GM18951 (cell line): Measurements from ENCODE around the gene LRRC74B.

Source experiments
- POLR2A ChIP-seq: IDR thresholded peaks from 4 replicates; pipeline ENCODE4 v1.6.1; 2011; ENCODE audit warnings: mild to moderate bottlenecking; ENCODE audit not compliant: insufficient read length, insufficient read depth; ENCODE audit errors: extremely low read depth
- in situ Hi-C: fragments of 300-500 bp; cut with MboI; formaldehyde crosslinking; loops from one replicate; pipeline ENCODE4 v1.12.0; 2022; ENCODE audit warnings: low sequenced_read_pairs, mixed read lengths, inconsistent platforms; ENCODE audit not compliant: unreplicated experiment

The LRRC74B gene, protein sequence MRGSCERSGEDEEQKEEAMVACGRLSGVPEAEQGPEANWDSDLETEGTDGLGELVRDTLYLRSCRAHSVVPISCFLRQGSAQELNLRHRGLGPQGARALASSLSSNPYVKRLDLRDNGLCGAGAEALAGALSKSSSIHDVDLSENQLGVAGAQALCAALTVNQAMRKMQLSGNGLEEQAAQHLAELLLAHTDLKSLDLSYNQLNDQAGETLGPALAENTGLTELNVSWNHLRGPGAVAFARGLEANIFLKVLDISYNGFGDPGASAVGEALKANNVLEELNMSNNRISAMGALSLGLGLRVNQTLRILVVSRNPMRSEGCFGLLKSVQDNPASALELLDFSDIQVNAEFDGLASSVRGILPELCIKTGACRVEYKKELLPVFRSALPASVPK

DNA sequence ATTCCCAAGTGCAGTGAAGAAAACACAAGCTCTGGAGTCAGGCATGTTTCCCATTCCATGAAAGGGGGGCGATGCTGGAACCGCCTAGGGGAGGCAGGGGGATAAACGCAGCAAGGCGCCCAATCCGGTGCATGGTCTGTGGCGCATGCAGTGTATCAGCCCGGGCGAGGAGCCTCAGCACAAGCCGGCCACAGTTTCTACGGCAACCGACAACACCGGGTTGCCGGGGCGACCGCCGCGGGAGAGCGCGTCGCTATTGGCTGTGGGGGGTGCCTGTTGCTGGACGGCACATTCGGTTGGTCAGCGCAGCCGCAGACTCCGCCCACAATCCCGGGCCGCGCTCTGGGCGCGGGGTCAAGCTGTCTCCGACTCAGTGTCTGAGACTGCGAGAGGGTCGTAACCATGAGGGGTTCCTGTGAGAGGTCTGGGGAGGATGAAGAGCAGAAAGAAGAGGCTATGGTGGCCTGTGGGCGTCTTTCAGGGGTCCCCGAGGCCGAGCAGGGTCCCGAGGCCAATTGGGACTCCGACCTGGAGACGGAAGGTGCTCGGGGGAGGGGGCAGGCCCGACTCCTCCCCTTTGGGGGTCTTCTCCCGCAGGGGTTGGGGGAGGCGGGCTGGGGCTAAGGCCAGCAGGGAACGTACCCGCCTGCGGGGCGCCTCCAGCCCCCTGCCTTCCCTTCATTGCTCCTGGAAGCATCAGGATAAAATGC, at the start of gene LRRC74B:
Gene LRRC74B (plus strand): TSS at position 362 of the 710 bp plus-strand sequence. CDS start 41 bp downstream, at position 403.
- in situ Hi-C loops: no loop called here
- no peak for TF ChIP-seq POLR2A

DNA sequence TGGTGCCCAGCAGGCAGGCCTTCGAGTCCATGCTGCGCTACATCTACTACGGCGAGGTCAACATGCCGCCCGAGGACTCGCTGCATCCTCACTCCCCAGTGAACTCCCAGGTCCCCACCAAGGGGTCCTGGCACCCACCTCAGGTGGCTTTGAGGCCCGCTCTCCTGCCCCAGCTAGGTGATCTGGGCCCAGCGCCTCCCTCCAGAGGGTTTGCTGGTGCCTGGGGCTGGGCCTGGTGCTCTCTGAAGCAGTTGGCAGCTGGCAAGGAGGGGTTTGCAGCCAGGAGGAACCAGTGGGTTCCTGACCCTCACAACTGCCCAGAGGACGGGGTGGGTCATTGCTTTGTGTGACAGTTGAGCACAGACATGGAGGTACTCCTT, 49.7 kb upstream of the LRRC74B start:
- in situ Hi-C loops: no loop called here
- no peak for TF ChIP-seq POLR2A

DNA sequence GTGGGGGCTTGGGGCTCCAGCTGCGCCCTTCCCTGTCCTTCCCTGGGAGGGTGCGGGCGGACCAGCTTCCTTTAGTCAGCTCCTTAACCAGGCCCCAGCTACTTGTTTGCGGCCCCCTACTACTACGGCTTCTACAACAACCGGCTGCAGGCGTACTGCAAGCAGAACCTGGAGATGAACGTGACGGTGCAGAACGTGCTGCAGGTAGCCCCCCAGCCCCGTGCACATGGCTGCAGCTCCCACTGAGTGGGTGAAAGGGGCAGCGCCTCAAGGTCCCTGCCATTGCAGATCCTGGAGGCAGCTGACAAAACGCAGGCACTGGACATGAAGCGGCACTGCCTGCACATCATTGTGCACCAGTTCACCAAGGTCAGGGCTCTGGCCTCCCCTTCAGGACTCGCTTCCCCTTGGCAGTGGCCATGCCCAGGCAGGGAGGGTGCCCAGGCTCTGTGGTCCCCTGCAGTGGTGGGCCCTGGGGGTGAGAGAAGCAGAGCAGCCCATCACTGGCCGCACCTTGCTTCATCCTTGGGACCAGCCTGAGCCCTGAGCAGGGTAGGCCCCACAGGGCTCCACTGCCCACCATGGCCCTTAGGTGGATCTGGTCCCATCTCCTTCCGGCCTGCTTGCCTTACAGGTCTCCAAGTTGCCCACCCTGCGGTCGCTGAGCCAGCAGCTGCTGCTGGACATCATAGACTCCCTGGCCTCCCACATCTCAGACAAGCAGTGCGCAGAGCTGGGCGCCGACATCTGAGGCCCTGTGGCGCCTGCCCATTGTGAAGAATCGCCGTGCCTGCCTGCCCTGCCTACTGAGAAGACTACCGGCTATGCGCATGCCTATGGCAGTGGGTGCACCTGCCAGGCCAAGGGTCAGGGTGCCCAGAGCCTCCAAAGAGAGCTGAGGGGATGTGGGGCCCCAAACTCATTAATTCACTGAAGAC, 48.9 kb upstream of the LRRC74B start:
- in situ Hi-C loops: no loop called here
- TF ChIP-seq POLR2A: no peak

DNA sequence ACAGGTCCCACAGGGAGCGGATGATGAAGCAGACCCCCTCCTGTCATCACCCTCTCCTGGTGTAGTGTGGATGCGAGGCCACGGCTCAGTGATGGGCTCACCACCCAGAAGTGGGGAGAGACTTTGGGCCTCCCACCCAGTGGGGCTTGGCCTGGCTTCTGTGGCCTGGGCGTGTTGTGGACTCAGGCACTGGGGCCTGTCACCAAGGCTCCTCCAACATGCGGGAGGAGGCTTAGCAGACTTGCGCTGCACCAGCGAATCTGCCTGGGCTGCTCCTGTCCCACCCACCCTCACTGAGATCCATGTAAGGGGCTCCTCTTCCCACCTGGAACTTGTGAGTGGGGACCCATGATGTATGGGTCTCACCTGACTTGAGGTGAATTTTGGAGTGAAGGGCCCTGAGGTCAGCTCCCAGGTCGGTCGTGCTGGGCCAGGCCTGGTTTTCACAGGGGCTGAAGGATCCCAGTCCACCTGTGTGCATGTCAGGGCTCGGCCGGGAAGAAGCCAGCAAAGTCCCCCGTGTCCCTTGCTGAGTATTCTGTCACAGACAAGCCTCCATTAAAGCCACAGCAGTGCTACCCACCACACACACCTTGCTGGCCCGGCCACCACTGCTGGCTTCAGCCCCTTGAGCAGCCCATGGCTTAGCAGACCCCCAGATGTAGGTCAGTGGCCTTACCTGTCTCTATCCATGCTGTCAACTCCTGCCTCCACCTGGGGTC, 48.0 kb upstream of the LRRC74B start:
- no peak for TF ChIP-seq POLR2A
- in situ Hi-C loops: no loop called here

DNA sequence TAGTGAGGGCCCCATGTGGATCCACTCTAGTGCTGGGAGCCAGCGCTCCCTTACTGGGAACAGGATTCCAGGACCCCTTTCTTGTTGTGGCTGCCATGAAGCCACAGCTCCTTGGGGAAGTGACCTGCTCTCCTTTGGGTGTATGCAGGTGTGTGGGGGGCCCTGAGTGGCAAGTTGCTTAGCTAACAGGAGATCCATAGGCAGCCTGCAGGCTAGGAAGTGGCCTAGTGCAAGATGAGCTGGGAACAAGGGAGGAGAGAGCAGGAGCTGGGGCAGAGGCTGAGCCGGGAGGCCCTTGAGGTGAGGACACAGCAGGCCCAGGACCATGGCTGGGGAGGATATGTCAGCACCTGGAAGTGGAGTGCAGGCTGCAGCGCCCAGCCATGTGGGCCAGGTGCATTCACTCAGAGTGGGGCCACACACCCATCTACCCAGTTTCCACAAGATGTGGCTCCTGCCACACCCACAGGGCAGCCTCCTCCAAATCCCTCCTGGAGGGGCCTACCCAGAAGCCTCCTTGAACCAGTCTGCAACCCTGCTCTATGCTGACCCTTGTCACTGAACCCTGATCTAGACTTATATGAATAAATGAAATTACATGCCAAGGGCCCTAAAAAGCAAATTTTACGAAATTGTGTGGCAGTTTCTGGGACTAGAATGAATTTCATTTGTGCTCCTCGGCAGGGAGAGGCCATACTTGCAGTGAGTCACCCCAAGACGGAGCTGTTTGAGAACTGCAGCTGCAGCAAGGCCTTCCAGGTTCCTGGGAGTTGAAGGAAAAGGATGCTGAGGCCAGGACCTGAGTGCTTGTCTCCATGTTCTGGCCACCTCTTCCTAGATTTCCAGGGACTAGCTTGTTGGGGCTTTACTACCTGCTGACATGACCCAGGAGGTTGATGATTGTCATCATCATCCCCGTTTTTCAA, 47.1 kb upstream of the LRRC74B start:
- in situ Hi-C loops: no loop called here
- no peak for TF ChIP-seq POLR2A

DNA sequence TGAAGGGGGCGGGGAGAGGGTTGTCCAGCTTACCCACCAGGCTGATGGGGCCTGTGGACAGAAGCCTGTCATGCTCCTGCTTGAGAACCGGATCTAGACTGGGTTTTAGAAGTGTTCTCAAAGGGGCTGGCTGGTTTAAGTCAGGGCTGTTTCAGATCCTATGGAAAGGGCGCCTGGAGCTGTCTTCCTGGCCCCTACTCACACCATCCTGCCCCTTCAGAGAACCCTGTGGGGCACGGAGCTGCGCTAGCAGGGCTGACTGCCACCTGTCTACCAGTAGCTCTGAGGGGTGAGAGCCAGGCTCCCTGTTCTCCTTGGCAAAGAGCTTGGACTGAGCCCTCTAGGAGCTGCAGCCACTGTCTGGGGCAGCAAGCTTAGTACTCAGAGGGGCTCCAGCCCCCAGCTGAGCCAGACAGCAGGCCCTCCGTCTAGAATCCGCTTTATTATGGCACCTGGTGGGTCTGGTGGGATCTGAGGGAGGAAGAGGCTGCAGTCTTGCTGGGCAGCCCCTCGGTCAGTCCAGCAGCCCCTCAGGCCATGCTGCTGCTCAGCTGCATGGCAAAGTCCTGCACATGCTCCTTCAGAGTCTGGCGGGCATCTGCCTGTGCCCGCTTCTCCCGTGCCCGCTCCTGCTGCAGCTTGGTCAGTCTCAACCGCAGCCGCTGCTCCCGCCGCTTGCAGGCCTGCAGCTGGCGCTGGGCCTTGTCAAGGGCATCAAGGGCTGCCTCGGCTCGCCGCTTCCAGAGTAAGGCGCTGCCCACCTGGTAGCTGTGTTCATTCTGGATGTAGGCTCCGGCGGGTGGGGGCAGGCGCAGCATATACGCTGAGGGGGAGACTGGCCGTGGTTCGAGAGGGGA, 46.2 kb upstream of the LRRC74B start:
- in situ Hi-C loops: no loop called here
- peak; percentile 19 for TF ChIP-seq POLR2A

DNA sequence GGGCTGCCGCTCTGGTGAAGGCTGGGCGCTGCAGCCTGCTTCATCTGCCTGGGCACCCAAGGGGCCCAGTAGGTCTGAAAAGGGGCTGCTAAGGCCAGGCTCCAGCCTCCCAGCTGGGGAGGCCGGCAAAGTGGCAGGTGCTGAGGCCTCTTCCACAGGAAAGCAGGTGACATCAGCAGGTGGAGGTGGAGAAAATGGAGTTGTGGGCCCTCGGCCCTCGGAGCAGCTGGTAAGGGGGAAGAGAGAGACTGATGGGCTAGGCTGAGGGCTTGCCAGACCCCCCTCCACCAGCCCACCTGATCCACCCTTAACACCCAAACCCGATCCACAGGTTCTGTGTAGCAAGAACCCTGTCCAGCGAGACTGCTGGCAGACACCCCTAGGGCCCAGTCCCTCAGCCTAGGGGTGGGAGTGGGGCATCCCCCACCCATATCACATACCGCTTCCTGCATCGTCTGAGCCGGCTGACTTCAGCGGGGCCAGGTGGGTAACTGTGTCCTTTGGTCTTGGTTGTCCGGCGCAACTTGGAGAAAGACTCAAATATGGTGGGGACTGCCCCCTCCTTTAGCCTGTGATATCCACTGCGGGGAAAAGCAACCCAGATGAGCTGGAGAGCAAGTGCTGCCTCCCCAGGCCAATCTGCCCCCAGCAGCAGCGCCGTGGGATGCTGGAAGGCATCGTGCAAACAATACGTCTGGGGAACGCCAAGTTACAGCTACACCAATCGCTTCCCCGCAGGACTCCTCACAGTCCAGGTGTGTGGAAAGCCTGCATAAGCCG, 45.3 kb upstream of the LRRC74B start:
- TF ChIP-seq POLR2A: peak; percentile 7
- in situ Hi-C loops: no loop called here

DNA sequence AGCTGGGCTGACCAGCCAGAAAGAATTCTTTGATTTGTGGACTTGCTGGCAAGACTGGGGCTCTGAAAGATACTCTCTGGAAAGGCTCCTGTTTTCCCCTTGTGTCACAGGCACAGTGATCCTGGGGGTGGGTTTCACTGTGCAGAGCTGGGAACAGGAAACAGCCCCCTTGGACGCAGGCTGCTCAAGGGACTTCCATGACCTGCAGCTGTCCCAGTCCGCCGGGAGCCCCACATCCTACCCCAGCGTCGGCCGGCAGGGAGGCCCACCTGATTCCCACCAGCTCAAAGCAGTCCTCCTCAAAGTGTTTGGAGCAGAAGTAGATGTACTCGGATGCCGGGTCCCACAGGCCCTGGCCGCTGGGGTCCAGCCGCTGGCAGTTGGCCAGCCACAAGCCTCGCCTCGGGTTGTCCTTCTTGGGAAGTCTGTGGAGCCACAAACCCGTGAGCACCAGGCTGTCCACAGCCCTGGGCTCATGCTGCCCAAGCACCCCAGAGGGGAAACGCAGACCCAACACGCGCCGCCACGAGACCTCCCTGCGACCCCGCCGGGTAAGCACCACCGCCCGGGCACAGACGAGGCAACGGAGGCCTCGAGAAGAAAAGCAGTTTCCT, 44.7 kb upstream of the LRRC74B start:
- TF ChIP-seq POLR2A: no peak
- in situ Hi-C loops: no loop called here

DNA sequence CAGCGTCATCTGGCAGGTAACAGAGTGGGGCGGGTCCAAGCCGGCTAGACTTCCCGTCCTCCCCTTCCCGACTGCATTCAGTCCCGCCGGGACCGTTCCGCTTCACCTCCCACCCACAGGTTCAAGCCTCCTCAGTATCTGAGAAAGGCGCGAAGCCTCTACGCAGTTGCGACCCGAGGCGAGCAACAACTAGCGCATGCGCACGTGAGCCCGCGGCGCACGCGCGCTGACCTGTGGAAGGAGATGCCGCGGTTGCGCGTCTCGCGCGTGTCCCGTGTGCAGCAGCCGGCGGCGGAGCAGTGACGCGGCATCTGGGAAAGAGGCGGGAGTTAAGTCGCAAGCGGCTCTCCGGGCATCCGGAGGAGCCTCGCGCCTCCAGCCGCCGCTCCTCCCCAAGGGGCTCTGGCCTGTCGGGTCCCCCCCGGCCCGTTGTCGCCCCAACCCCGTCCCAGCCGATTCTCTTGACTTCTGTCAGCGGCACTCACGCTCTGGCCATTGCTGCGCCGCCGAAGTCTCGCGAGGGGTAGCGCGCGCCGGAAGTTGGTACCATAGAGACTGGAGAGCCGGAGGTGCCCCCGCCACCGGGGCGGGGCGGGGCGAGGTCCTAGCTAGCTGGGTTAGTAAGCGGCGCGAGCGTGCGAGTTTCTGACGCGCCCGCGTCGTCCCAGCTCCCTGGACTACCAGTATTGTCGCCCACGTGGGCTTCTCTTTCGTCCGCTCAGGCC, 44.0 kb upstream of the LRRC74B start, which contains the start of gene THAP7:
Gene THAP7 (minus strand): TSS at position 518 of the 725 bp plus-strand sequence. CDS start 207 bp downstream, at position 311.
- TF ChIP-seq POLR2A: peak; percentile 93

More for the DNA sequence above, 44.0 kb upstream of the LRRC74B start, which contains the start of gene THAP7:
- in situ Hi-C loops: no loop called here
